GM18498 (cell line): ENCODE measurements around the gene FAM193B.
A peak's percentile ranks its signal among the peaks of the same experiment; 100 is the strongest.

Experiments
- ATAC-seq: cut with Tn5 transposase; IDR thresholded peaks from one replicate; pipeline ENCODE4 v1.9.1; 2021; ENCODE audit warnings: mild to moderate bottlenecking, moderate library complexity; ENCODE audit not compliant: unreplicated experiment

Gene FAM193B

GRCh38 chr5:177501874-177502678, 52.3 kb downstream of the FAM193B start:
- ATAC-seq, result peak; percentile 24

- no peak for ATAC-seq
Observed at GRCh38 chr5:177500685-177501522, 53.5 kb downstream of the FAM193B start.

- no peak for ATAC-seq
Observed at GRCh38 chr5:177499842-177500241, 54.5 kb downstream of the FAM193B start.

GRCh38 chr5:177498013-177498787, 56.2 kb downstream of the FAM193B start:
- ATAC-seq, result no peak

GRCh38 chr5:177497292-177498012, 56.9 kb downstream of the FAM193B start, which contains the start of gene PDLIM7:
PDLIM7 (minus strand) TSS chr5:177497604; CDS start chr5:177496512, 1,092 bp downstream.
- ATAC-seq, result peak; percentile 73

GRCh38 chr5:177496727-177497291, 57.6 kb downstream of the FAM193B start:
- ATAC-seq, result no peak

- no peak for ATAC-seq
Observed at GRCh38 chr5:177496070-177496726, 58.2 kb downstream of the FAM193B start.

GRCh38 chr5:177495243-177496060, 58.9 kb downstream of the FAM193B start:
- ATAC-seq, result no peak

GRCh38 chr5:177494346-177495195, 59.8 kb downstream of the FAM193B start:
- ATAC-seq, result no peak

GRCh38 chr5:177493795-177494345, 60.5 kb downstream of the FAM193B start:
- ATAC-seq, result no peak

GRCh38 chr5:177492841-177493240, 61.5 kb downstream of the FAM193B start:
- ATAC-seq, result no peak

GRCh38 chr5:177491983-177492746, 62.2 kb downstream of the FAM193B start:
- no peak for ATAC-seq

GRCh38 chr5:177491429-177491945, 62.9 kb downstream of the FAM193B start:
- no peak for ATAC-seq

- ATAC-seq, result no peak
Observed at GRCh38 chr5:177490992-177491391, 63.4 kb downstream of the FAM193B start.

- ATAC-seq, result no peak
Observed at GRCh38 chr5:177490311-177490991, 63.9 kb downstream of the FAM193B start.
